GM21717 (cell line): Measurements from ENCODE around the gene NAPG.
"Not testable (repeated sequence)": the region's sequence is repeated elsewhere in the genome, so short reads cannot be mapped to it uniquely, and the experiment has no call there.

Experiments
- ATAC-seq: cut with Tn5 transposase; IDR thresholded peaks from one replicate; pipeline ENCODE4 v1.9.1; 2021; ENCODE audit warnings: mild to moderate bottlenecking, moderate library complexity; ENCODE audit not compliant: unreplicated experiment

NAPG gene

GRCh38 chr18:10514082-10514481, 11.7 kb upstream of the NAPG start:
- ATAC-seq: no peak

DNA sequence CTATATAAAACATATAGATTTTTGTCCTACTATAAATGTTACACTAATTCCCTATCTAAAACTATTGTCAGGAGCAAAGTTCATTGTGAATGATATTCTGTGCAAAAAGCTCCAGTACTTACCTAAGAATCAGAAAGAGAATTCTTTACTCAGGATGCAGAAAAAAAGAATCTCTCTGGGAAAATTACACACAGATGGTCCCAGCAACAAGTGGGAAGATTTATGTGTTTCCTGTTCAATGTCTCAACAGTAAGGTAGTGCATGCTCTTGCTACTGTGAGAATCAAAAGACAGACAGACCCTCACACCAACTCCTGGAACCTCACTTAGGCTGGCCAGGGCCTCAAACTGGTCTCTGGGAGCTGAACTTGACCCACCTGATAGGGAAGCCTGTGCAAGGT, 11.2 kb upstream of the NAPG start:
- no peak for ATAC-seq

- no peak for ATAC-seq
Observed at GRCh38 chr18:10515456-10515855, 10.4 kb upstream of the NAPG start.

GRCh38 chr18:10516078-10516477, 9.7 kb upstream of the NAPG start:
- ATAC-seq: no peak

DNA sequence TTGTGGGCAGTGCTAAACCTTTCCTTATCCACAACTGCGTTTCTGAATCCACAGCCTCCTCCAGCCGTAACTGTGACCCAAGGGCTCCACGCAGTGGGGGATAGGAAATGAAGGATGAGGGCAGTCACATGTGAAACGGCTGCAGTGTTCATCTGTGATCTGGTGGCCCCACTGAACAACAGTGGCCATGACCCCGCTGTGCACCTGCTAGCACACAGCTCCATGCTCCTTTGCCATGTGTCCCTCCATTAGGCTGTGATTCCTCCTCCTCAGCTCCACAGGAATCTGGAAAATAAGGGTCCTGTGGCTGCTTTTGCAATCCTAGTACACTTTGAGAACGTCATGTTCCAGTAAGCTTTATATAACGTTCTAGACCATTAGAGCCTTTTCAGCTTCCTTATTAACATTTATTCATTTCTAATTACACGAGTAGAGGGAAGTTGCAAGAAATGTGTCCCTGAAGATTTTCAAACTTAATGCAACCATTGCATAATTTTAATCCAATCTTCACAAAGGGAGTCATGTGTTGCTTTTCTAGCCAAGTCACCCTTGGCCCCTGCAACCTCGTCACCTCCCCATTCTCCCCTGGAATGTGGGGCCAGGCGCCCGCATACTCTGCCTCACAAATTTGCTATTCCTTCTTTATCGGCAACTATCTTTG, 7.1 kb upstream of the NAPG start:
- ATAC-seq: no peak

GRCh38 chr18:10519366-10519765, 6.5 kb upstream of the NAPG start:
- no peak for ATAC-seq

- peak; percentile 60 for ATAC-seq
Observed at GRCh38 chr18:10519999-10520935, 5.6 kb upstream of the NAPG start.

- ATAC-seq: no peak
Observed at GRCh38 chr18:10521566-10521965, 4.3 kb upstream of the NAPG start.

DNA sequence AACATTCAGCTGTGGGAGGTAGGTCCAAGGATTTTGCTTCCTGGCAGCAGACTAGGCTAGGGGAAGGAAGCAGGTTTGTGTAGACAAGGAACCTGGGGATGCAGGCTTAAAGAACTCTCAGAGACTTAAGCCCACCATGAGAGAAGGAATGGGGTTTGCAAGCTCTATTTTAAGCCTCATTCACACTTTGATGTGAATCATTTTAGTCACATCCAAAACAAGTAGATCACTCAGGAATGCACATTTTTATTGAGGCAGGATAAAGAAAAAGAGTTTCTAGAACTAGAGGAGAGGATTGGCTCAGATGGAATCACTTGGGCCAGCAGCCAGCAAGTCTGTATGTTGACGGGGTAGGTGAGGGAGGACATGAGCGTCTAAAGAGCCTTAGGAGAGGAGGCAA, 3.3 kb upstream of the NAPG start:
- no peak for ATAC-seq

- no peak for ATAC-seq
Observed at GRCh38 chr18:10523544-10523943, 2.3 kb upstream of the NAPG start.

DNA sequence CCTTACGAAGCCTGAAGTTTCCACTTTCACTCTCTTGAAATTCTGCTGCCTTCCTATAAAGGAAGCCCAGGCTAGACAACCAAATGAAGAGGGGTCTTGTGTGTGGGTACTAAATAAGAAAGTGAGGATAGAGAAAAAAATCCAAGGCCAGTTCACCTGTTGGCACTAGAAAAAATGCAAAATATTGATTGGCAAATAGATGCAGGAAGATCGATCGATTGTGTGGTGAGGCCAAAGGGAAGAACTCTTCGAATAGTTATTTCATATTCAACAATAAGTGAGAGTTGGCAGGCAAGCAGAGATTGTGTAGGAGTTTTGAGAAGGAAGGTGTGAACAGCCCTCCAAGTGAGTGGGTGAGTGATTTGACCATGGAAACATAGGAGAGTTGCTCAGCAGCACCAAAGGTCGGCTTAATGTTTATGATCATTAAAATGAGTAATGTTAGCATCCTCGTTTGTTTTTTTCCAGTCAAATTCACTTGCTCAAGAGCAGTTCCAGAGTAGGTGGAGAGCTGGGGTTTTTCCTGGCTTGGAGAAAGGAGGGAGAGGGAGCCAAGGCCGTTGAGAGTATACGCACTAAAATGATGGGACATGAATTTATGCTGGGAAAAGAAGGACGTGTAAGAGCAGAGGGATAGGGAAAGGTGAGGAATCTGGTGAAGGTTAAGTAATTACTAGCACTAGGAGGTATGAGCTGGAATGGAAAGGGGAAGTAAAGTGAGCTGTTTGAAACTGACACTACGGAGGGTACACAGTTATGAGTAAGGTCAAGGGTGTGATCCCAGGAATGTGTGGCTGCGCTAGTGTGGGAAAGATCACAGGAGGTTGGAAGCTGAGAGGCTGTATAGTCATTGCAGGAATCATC, 1.1 kb upstream of the NAPG start:
- no peak for ATAC-seq

DNA sequence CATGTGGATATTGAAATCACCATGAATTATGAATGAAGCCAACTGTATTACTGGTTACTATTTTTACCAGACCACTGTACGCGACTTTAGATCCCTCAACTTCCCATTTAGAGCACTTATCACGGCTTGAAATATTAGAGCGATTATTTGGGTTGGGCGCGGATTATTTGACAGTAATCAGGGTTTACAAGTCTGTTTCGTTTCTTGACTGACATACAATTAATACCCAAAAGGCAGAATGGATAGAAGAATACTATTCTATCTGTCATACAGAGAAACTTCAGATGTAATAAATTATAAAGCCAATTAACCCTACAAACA, 496 bp upstream of the NAPG start:
- ATAC-seq: no peak

DNA sequence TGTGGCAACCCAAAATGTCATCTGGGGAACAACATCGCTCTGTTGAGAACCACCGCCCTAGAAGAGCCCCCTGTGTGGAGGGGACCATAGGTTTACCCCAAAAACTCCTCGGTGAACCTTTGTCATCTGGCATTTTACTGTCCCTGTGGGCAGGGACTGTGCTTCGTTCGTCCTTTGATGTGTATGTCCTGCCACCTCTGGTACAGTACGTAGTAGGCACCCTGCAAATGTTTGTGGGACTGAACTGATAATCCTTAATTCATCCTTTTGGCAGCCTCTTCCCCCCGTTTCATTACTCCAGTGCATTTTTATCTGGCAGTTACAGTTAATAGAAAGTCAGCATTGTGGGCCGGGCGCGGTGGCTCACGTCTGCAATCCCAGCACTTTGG, 728 bp downstream of the NAPG start:
- no peak for ATAC-seq

- ATAC-seq: no peak
Observed at GRCh38 chr18:10528439-10528838, 2.6 kb downstream of the NAPG start.

GRCh38 chr18:10530002-10530401, 4.2 kb downstream of the NAPG start:
- no peak for ATAC-seq

DNA sequence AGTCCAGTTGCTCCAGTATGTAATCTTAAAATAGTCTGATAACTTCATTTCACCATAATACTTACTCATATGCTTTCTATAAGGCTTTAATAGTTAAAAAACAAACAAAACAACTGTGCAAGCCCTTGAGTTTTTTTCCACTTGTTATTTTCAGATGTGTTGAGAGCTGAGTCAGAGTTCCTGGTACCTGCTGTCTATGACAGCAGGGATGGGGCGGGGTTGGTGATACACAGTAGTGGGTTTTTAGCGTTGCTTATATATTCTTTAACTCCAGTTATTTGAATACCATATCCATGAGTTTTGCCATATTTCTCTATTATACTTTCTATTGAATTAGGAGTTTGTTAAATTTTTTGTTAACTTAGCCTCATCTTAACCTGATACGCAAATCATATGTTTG, 5.0 kb downstream of the NAPG start:
- no peak for ATAC-seq

- ATAC-seq: no peak
Observed at GRCh38 chr18:10533111-10533510, 7.3 kb downstream of the NAPG start.

DNA sequence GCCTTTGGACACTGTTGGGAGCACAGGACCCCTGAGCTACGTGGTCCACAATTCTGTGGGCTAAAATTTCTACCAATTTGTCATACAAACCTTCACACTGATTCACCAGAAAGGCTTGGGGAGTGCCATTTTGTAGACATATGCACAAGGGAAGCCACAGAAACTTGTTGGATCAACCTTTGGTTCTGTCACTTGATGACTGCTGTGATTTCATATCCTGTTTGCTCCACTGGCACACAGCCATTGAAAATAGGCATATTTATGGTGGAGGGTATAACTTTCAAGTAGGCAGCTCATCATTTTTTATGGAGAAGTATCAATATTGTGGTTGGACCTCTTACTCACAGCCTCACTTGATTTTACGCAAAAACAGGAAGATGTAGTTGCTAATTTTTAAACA, 10.5 kb downstream of the NAPG start:
- no peak for ATAC-seq

GRCh38 chr18:10537765-10538164, 11.9 kb downstream of the NAPG start:
- ATAC-seq: no peak

- ATAC-seq: not testable (repeated sequence)
Observed at GRCh38 chr18:10539124-10539523, 13.3 kb downstream of the NAPG start.

DNA sequence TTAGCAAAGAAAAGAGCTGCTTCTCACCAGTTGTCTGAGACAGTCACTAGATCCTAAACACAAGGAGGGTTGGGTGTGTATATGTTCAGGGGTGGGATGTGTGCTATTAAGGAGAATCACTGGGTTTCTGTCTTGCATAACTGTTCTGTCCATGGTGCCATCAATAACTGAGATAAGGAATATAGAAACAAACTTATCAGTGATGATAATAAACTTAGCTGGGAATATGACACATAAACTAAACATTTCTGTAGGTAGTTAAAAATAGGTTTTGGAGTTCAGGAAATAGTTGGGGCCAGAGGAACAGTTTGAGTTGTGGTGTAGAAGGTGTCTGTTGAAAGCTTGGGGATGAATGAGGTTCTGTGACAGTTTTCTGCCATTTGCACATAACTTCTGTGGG, 17.4 kb downstream of the NAPG start:
- no peak for ATAC-seq
